Left lobe of liver (tissue), 2 donors: ENCODE results near the gene TMC1. TPM values are rescaled to one million over a fixed set of nuclear protein-coding genes. Genes with fewer than 3 reads are reported as not detected.
"Not testable (repeated sequence)": the region's sequence is repeated elsewhere in the genome, so short reads cannot be mapped to it uniquely, and the experiment has no call there.

ENCODE experiments used
- ATAC-seq: fragments of 200-7000 bp; cut with Tn5 transposase; one replicate; pipeline ENCODE4 v1.9.1; 2020; ENCODE audit warnings: mild to moderate bottlenecking, moderate library complexity
- DNase-seq: peaks from one replicate; pipeline ENCODE4 v3.0.0-alpha.2; 2020; ENCODE audit warnings: low spot score
- total RNA-seq: library from RNA; stranded (reverse); gene quantifications from one replicate; pipeline ENCODE4 v1.2.1, GENCODE V29; 2021
- donor health status: DM: no; HTN: no; CAD: no; lungs with moderate emphysema.
- donor health status: DM: no; HTN: yes; CAD: no.

TMC1 gene
- total RNA-seq, result 0.18 TPM

DNA sequence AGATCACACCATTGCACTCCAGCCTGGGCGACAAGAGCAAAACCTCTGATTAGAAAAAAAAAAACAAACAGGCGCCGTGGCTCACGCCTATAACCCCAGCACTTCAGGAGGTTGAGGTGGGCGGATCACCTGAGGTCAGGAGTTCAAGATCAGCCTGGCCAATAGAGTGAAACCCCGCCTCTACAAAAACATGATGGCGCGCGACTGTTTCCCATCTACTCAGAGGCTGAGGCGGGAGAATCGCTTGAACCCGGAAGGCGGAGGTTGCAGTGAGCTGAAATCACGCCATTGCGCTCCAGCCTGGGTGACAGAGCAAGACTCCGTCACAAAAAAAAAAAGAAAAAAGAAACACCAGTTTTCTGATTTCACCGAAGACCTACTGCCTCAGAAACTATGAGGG lies at the start of gene TMC1:
TSS of gene TMC1 (plus strand) at position 193 of the 400 bp plus-strand sequence. CDS start 127,041 bp downstream, outside the sequence.
- not testable (repeated sequence) for ATAC-seq, DNase-seq

DNA sequence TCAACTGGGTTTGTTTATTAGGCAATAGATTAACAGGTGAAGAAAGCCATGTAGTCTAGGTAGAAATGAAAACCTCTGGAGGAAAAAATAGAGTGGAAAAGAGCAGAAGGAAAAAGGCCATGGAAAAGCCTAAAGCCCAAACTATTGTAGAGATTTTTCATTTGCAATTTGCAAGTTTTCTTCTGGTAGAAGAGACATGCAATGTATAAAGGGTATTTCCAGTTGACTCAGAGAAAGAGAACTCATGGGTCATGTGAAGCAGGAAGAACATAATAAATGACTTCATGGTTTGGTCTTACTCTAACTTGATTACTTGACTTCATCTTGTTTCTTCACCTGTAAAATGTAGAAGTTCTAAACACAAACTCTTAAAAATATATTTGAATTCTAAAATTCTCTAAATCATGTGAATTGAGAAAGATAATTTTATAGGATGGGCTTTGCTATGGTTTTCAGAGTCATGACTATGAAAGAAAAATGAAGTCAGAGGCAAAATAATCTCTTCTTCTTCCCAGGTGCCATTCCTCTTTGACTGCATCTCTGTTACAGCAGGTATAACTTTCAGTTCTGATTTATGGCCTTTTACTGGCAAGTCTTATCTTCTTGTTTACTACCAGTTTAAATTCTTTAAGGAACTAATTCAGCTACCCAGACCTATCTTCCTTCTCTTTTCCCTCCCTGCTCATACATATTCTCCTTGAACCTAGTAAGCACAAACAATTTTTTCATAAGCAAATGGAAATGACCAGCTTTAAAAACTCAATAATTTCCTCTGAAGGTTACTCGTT lies 47.7 kb upstream of the TMC1 start:
- no peak for DNase-seq
- no peak for ATAC-seq

DNA sequence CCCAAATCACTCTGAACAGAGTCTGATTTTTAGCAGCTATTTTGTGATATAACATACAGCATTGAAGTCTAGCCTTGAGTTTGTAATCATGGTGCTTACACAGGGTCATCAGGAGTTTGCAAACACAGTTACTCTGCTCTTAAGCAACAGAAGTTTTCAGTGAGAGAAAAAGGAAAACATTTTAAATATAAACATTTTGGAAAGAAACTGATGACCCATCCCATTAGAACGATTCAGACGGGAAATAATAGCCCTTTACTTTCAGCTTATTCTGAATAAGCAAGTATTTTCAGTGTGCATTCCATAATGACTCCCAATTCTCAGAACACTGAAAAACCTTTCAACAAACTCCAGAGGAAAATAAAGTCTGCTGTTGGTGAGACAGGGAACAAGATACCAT lies 46.7 kb upstream of the TMC1 start:
- no peak for ATAC-seq
- DNase-seq, result no peak

DNA sequence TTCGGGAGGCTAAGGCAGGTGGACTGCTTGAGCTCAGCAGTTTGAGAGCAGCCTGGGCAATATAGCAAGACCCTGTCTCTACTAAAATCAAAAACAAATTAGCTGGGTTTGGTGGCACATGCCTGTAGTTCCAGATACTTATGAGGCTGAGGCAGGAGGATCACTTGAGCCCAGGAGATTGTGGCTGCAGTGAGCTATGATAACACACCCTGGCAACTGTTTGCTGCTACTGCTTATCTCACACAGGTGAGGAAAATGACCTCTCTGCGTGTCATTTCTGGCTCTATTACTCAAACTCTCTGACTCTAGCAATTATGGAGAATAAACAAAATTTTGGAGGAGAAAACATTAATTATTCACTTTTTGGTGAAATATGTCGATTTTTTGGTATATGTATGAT lies 45.3 kb upstream of the TMC1 start:
- ATAC-seq (peak; percentile 37), DNase-seq (no peak)

DNA sequence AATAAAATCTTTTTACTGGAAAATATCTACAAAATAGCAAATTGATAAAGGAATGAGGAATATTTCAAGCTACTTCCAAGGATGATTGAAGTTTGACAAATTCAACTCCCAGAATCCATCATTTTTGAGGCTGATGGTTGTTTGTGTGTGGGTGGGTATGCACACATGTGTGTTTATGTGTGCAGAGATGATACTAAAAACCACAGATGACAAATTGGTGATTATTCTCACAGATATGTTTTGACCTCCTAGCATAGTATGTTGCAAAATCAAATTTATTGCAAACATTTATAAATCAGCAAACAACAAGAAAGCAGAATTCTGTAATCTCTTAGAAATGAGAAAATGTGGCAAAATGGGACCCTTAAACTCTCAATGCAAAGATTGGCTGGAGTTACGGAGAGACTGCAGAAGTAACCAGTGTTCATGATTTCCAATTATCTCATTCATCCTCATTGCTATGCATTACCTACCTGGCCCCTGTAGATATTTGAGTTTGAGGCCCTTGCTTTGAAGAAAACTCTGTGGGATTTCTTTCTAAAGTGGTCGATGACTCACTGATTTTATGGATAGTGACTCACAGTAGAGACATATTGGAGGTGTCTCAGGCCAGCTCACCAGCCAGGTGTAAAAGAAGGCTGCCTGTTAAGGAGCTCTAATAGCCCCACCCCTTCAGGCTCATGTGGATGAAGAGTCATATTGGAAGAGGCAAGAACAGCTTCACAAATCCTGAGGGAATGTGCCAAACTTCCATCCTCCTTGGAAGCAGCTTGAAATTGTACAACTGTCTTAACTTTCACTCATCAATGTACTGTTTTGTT lies 44.6 kb upstream of the TMC1 start:
- no peak for ATAC-seq
- no peak for DNase-seq

DNA sequence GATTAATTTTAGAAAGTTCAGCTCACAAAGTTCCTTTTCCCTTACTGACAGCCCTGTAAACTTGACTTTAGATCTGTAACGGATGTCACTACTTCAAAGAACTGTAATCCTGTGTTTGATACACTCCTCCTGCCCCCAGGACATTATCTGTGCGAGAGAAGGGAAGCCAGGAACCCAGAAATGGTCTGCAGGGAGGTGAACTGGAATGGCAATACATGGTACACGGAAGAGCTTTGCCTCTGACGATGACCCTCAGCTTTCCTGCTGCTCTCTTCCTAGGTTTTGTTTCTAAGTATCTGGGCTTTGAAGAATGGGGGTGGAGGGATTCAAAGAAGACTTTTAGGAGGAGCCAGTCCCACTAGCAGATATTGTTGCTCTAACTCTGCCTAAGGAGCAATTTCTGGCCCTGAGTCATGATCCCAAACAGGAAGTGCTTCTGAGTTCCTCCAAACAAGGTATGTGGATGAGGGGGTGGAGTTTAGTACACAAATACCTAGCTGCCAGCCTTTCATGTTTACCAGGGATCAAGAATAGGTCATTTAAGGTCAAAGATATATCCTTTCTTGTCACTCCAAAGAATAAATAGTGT lies 43.4 kb upstream of the TMC1 start:
- DNase-seq (no peak), ATAC-seq (peak; percentile 75)

DNA sequence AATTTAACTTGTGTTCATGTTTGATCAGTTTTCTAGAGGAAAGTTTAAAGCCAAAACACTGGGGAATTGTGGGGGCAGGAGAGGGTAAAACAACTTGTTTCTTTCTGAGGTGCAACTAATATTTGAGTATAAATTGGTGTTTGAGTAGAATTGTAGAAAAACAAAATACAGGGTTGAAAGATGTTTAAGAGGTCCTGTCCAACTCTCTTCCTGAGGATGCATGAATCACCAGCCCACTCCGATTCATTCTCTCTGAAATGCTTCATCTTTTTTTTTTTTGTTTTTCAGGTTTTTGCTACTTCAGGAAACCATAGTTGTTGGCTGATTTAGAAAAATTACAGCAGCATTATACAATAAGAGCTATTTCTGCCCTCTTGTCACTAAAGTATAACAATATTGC lies 42.4 kb upstream of the TMC1 start:
- ATAC-seq (no peak), DNase-seq (no peak)

DNA sequence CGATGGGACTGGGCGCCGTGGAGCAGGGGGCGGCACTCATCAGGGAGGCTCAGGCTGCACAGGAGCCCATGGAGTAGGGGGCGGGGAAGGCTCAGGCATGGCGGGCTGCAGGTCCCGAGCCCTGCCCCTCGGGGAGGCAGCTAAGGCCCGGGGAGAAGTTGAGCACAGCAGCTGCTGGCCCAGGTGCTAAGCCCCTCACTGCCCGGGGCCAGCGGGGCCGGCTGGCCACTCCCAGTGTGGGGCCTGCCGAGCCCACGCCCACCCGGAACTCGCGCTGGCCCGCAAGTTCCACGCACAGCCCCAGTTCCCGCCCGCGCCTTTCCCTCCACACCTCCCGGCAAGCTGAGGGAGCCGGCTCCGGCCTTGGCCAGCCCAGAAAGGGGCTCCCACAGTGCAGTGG lies 41.1 kb upstream of the TMC1 start:
- not testable (repeated sequence) for DNase-seq

DNA sequence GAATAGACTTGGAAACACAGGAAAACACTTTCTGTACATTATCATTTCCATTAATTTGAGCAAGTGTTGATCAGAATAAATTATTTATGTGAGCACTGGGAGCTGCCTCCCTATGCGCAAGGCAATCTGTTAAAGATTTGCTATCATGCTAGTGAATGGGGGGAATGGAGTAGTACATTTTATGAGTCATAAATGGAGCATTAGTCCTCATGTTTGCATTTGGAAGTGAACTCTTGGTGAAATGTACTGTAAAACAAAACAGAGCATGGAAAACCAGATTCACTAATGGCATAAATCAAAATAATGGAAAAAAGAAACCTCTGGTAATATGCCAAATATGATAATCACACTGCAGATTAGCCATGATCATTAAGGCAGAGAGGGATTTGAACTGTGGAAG lies 40.5 kb upstream of the TMC1 start:
- no peak for DNase-seq
- no peak for ATAC-seq

More for the DNA sequence above, 41.1 kb upstream of the TMC1 start:
- ATAC-seq, result not testable (repeated sequence)

DNA sequence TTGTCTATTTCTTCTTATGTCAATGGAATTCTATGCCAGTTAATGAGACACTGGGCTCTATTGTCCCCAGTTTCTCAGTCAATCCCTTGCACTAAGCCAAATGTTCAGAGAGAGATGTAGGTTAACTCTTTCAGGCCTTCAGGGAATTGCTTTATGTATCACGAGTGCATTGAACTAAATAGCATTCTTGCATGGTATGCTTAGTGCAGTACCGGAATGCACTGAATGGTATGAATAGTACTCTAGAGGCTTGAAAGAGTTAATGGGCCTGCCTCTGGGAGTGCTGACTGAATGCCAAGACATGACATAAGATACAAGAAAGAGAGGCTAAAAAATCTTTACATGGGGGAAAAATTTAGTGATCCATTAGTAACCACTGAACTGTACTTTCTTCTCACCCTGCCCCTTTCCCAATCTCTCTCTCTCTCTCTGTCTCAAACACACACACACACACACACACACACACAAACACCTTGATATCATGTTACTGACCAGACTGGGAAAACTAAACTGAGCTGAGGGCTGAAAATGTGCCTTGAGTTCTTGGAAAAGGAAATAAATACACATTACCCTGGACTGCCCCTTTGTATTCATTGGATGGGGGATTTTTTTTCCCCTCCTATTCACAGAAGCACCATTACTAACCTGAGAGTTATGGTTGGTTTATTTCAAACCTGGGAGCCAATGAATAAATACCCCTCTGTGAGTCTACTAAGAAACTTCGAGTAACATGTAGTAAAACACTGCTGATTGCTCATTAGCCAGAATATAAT lies 35.4 kb upstream of the TMC1 start:
- ATAC-seq, result no peak
- DNase-seq, result no peak

DNA sequence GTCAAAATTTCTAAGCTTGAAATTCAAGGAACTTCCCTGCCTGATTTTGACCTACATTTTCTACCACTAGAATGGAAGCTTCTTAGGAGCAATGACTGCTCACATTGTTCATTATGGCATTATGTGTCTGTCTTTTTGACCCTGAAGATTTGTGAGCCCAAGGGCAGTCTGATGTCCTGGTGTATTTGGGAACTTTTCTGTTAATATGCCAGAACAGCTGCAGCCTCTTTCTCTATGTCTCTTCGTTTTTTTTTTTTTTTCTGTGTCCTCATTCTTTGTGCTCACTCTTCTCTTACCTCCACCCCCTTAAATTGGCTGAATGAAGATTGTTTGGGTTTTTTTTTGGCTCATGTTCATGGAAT lies 34.8 kb upstream of the TMC1 start:
- DNase-seq (no peak), ATAC-seq (no peak)

DNA sequence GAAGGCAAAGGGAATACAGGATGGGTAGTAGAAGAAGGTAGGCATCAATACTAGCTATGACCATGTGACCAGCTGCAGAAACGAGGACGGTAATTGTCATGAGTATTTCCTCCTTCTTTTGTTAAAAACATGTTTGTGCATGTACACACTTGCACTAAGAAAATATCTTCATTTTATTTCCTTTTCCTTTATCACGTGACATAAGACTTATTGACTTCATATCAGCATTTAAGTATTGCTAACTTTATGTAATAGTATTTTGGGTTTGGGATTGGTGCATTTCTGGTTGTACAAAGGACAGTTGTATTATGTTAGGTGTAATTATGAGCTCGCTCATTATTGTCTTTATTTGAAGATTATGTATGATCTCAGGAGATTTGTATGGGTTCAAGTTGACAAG lies 33.7 kb upstream of the TMC1 start:
- DNase-seq, ATAC-seq: not testable (repeated sequence)

DNA sequence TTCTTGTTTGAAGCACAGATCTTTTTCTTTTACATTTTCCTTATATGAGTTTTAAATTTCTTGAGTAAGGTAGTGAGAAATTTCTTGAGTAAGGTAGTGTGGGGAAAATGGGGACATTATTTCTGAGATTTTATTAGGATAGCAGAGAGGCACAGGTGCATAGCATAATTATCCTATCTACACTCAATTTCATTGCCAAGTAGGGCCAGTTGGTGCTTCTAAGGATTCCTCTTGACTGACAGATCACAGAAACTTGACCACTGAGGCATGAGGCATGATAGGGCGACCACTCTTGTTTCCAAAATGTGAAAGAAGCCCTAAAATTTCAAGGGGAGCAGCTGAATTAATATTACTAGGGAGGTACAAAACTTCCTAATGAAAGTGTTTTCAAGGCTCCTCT lies 31.4 kb upstream of the TMC1 start:
- no peak for ATAC-seq
- no peak for DNase-seq

DNA sequence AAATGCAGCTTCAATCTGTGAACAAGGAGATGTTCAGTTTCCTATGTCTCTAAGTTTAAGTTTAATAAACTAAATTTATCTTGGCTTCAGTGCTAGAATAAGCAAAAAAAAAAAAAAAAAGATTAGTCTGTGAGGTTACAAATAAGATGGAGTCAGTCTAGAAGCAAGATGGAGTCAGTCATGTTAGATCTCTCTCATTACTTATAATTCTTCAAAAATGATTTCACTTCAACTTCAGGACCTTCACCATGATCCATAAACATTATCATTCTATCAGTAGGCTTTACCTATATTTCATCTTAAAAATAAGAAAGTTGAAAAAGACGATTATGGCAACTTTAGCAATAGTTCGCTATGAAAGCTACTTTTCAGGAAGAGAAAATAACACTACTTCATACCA lies 30.2 kb upstream of the TMC1 start:
- DNase-seq (no peak), ATAC-seq (no peak)

DNA sequence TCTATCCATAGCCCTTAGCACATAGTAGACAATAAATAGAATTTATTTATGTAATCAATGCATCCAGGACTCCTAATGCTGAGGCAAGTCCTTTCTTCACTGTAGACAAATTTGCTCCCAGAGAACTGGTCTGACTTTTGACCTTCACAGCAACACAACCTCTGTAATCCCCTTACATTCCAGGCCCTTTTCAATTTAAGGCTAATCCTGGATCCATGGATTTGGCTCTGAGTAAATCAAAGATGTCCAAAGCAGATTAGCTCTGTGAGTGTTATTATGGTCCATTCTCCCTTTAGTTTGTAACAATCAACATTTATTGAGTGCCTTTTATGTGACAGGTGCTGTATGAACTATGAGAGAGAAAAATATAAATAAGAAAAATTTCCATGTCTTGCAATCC lies 27.4 kb upstream of the TMC1 start:
- DNase-seq, result no peak
- no peak for ATAC-seq

DNA sequence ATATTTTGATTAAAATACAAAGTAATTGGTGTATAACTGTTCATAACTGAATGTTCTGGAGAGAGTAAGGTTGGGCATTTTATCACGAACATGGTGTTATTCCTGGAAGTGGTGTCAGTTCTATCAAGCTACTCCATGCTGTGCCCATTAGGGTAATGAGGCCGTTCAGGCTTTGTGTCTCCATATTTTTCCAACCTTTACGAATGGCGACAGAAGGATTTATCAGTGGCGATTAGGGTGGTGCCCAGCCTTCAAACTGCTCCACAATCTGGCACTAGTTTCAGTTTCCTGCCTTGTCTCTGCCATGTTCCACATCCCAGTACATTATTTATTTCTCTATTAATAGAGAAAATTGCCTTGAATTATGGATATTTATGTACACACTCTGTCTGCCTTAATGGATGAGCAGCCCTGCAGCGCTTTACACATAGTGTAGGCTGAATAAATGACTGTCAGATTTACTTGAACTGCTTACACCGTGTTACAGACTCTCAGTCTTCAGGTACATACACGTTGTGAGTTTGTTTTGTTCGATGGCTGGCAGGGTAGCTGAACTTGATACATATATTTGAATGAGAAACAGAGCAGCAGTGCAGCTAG lies 23.9 kb upstream of the TMC1 start:
- DNase-seq (no peak), ATAC-seq (no peak)

DNA sequence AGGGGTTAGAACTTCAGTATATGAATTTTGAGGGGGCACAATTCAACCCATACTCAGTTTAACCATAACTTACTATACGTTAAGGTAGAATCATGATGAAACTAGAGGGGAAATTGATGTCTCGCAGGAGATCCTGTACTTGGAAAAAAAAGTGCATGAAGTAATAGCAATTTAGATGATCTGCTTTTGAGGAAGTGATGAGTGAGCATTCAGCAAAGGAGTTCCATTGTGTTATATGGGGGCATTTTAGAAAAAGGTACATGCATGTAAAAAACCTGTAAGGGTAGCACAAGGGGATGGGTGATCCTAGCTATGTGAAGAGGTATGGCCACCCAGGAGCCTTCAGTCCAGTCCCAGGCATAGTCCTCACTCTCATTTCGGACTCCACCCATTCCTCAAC lies 14.8 kb upstream of the TMC1 start:
- no peak for DNase-seq
- no peak for ATAC-seq

DNA sequence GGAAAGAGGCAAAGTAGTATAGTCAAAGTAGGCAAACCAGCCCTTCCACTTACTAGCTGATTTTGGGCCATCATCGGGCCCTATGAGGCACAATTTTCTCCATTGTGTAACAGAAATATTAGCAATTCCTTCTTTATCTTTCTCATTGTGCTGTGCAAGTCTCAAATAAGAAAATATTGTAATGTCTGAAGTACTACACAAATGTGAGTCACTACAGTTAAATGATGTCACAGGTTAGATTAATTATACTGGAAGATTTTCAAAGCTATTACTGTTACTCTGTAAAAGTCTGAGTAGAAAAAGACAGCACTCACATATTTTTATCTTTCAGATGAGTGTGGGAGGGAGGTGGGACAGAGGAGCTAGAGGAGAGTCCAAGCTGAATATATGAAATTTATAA lies 12.4 kb upstream of the TMC1 start:
- DNase-seq, result no peak
- no peak for ATAC-seq

DNA sequence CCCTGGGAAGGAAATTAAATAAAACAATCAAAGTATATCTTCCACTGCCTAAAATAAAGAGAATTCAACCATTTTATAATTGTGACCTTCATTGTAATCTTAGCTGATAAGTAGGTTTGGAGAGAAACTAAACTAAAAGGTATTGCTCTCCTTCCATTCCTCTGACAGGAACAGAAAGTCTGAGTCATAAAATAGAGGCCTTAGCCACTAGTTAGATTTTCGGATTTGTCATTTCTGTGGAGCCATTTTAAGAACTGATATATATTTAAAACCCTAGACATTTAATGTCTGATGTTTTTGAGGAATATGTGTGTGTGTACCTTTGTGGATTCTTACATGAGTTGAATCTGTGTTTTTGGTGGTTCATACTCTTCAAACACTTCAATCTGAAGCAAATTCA lies 11.8 kb upstream of the TMC1 start:
- DNase-seq, result no peak
- no peak for ATAC-seq

DNA sequence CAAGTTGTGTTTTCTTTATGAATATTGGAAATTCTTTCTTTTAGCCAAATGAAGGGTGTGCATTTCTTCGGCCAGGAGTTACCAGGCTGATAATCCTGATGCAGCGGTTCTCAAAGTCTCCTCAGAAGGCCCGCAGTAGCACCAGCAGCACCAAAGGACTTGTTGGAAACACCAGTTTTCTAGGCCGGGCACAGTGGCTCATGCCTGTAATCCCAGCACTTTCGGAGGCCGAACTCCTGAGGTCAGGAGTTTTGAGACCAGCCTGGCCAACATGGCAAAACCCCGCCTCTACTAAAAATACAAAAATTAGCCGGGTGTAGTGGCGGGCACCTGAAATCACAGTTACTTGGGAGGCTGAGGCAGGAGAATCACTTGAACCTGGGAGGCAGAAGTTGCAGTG lies 397 bp upstream of the TMC1 start:
- ATAC-seq, DNase-seq: not testable (repeated sequence)
